Mucosa of rectum (tissue), 2 donors: ENCODE results near the gene CDC23.
"Not testable (repeated sequence)": the region's sequence is repeated elsewhere in the genome, so short reads cannot be mapped to it uniquely, and the experiment has no call there.

Source experiments
- H3K27ac ChIP-seq, 2 donors: one replicate each; pipeline ENCODE4 v1.7.0; 2013; ENCODE audit warnings: inconsistent platforms in 2 of 2, low read depth in 2 of 2, low read length in 2 of 2
- H3K27me3 ChIP-seq, 2 donors: one replicate each; pipeline ENCODE4 v1.7.0; 2013; ENCODE audit warnings: low read length in 2 of 2; ENCODE audit not compliant: control insufficient read depth in 2 of 2, insufficient read depth in 2 of 2
- H3K36me3 ChIP-seq, 2 donors: one replicate each; pipeline ENCODE4 v1.7.0; 2013; ENCODE audit warnings: low read length in 2 of 2; ENCODE audit not compliant: control insufficient read depth in 2 of 2, insufficient read depth in 2 of 2
- H3K4me1 ChIP-seq, 2 donors: one replicate each; pipeline ENCODE4 v1.7.0; 2013; ENCODE audit warnings: low read length in 2 of 2, mild to moderate bottlenecking in 1 of 2; ENCODE audit not compliant: control insufficient read depth in 2 of 2, insufficient read depth in 2 of 2
- H3K4me3 ChIP-seq, 2 donors: one replicate each; pipeline ENCODE4 v1.7.0; 2013; ENCODE audit warnings: low read length in 2 of 2
- H3K9ac ChIP-seq, 2 donors: one replicate each; pipeline ENCODE4 v1.7.0; 2013; ENCODE audit warnings: low read length in 2 of 2, low read depth in 1 of 2, mild to moderate bottlenecking in 1 of 2
- H3K9me3 ChIP-seq, 2 donors: one replicate each; pipeline ENCODE4 v1.7.0; 2013; ENCODE audit warnings: low read length in 2 of 2; ENCODE audit not compliant: control insufficient read depth in 2 of 2
- donor health status: healthy.
- donor health status: Normal muscosa, but diverticular disease.

Gene CDC23

DNA sequence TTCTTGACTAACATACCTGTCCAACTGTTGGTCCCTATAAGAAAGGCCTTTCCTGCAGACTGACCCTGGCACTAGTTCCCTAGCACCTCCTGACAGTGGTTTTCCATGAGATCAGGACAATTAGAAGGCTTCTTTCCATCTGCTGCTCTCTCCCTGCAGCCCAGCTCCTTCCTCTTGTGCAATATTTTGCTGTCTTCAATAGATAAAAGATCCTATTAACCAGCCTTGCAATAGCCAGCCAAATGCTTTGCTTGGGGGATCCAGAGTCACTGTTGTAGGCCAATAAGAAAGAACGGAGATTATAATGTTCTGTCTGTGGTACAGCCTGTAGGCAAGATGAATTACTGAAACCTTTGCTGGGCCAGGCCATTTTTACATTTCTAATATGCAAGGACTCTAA, 55.5 kb downstream of the CDC23 start:
- peaks cover 53 to 56% of the 10 kb centered on the region in 2 donors for H3K36me3 ChIP-seq
- no peak overlapping the region for H3K4me3 ChIP-seq
- H3K4me1 ChIP-seq: no peaks in the 10 kb centered on the region
- H3K9ac ChIP-seq: no peak overlapping the region
- H3K27ac ChIP-seq: no peak overlapping the region
- no peaks in the 10 kb centered on the region for H3K27me3 ChIP-seq
- H3K9me3 ChIP-seq: no peaks in the 10 kb centered on the region

DNA sequence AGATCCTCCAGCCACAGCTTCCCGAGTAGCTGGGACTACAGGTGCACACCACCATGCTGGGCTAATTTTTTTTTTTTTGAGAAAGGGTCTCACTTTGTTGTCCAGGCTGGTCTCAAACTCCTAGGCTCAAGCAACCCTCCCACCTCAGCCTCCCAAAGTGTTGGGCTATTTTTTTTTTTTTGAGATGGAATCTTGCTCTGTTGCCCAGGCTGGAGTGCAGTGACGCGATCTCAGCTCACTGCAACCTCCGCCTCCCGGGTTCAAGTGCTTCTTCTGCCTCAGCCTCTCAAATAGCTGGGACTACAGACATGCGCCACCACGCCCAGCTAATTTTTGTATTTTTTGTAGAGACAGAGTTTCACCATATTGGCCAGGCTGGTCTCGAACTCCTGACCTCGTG, 57.1 kb downstream of the CDC23 start:
- not testable (repeated sequence) for H3K4me3 ChIP-seq, H3K4me1 ChIP-seq, H3K9me3 ChIP-seq, H3K27me3 ChIP-seq, H3K27ac ChIP-seq, H3K9ac ChIP-seq
- peaks cover 38 to 41% of the 10 kb centered on the region in 2 donors for H3K36me3 ChIP-seq

DNA sequence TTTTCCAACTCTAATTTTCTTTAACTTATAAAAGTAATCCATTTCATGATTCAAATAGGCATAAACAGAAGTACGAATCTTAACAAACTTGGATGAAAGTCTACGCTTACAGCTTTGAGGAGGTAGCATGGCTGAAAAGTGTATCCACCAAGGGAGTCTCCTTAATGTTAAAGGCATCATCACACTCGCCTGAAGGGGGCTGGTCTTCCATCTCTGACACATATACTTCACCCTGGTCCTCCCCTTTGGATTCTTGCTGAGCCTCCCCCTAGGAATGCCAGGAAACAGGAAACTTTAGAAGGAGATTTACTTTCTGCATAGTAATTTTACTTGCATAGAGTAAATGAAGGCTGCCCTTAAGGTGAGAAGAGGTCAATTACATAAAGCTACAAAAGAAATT, 63.6 kb downstream of the CDC23 start:
- Histone ChIP-seq H3K36me3 (no peaks in the 10 kb centered on the region), H3K27me3 (no peaks in the 10 kb centered on the region), H3K9ac (no peak overlapping the region), H3K27ac (no peak overlapping the region), H3K9me3 (no peaks in the 10 kb centered on the region), H3K4me3 (no peak overlapping the region), H3K4me1 (no peaks in the 10 kb centered on the region)

DNA sequence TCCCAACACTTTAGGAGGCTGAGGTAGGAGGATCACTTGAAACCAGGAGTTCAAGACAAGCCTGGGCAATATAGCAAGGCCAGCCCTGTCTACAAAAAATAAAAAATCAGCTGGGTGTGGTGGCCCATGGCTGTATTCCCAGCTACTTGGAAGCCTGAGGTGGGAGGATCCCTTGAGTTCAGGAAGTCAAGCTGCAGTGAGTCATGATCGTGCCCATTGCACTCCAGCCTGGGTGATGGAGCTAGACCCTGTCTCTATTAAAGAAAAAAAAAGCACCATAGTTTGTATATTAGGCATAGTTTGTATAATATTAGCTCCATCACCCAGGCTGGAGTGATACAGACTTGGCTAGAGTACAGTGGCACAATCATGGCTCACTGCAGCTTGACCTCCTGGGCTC, 64.3 kb downstream of the CDC23 start:
- no peaks in the 10 kb centered on the region for H3K4me1 ChIP-seq
- H3K4me3 ChIP-seq: no peak overlapping the region
- no peak overlapping the region for H3K9ac ChIP-seq
- no peaks in the 10 kb centered on the region for H3K9me3 ChIP-seq
- no peaks in the 10 kb centered on the region for H3K27me3 ChIP-seq
- H3K36me3 ChIP-seq: no peaks in the 10 kb centered on the region
- no peak overlapping the region for H3K27ac ChIP-seq

DNA sequence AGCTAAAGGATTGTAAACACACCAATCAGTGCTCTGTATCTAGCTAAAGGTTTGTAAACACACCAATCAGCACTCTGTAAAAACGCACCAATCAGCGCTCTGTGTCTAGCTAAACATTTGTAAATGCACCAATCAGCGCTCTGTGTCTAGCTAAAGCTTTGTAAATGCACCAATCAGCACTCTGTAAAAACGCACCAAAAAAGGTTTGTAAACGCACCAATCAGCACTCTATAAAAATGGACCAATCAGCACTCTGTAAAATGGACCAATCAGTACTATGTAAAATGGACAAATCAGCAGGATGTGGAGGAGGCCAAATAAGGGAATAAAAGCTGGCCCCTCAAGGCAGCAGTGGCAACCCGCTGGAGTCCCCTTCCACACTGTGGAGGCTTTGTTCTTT, 69.5 kb downstream of the CDC23 start:
- H3K4me1 ChIP-seq, H3K9ac ChIP-seq, H3K4me3 ChIP-seq, H3K9me3 ChIP-seq, H3K36me3 ChIP-seq, H3K27me3 ChIP-seq, H3K27ac ChIP-seq: not testable (repeated sequence)

DNA sequence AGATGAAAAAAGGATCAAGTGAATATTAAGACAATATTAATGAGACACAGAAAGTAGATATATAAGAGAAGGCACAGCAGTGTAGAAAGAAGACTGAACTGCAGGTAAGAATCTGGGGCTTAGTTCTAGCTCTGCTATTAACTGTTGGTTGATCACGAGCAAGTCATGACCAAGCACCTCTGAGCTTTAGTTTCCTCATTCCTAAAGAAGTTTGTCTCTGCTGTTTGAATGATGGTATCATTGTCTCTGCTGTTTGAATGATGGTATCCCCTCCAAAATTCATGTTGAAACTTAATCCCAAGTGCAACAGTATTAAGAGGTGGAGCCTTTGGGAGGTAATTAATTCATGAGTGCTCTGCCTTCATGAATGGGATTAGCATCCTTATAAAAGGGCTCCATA, 71.4 kb downstream of the CDC23 start:
- no peaks in the 10 kb centered on the region for H3K36me3 ChIP-seq
- no peak overlapping the region for H3K27ac ChIP-seq
- H3K9me3 ChIP-seq: no peaks in the 10 kb centered on the region
- H3K4me1 ChIP-seq: no peaks in the 10 kb centered on the region
- H3K27me3 ChIP-seq: peaks cover 0 to 2% of the 10 kb centered on the region in 2 donors
- no peak overlapping the region for H3K4me3 ChIP-seq
- H3K9ac ChIP-seq: no peak overlapping the region

DNA sequence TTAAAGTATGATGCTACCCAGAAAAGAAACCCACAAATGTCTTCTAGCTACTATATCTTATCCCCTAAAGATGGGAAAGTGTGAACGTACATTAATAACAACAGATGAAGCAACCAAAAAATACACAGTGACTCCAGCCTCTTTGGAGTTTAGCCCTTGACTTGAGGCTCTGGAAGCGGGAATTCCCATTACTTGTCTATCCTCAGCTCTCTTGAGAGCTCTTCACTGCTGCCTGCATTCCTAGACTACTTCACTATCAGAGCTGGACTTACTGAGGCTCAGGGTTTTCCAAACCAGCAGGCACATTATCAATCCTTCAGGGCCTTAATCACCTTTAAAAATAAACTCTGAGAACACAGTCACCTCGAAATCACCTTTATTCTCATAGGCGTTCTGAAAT, 72.9 kb downstream of the CDC23 start:
- no peaks in the 10 kb centered on the region for H3K9me3 ChIP-seq
- H3K4me1 ChIP-seq: no peaks in the 10 kb centered on the region
- peaks cover 0 to 2% of the 10 kb centered on the region in 2 donors for H3K27me3 ChIP-seq
- H3K9ac ChIP-seq: no peak overlapping the region
- H3K27ac ChIP-seq: no peak overlapping the region
- no peaks in the 10 kb centered on the region for H3K36me3 ChIP-seq
- no peak overlapping the region for H3K4me3 ChIP-seq

DNA sequence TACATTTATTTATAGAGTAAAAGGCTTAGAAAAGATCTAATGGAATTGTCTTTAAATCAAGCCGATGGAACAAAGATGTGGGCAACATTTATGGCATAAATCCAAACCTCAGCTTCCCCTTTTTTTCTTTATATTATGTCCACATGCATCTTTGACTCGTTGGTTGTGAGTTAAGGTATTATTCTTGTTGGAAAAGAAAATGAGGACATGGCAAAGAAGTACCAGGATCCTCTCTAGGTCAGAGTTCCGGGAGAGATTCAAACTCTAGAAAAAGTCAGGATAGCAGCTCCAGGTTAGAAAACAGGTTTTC, 73.4 kb downstream of the CDC23 start:
- Histone ChIP-seq H3K4me1 (no peaks in the 10 kb centered on the region), H3K4me3 (no peak overlapping the region), H3K27ac (no peak overlapping the region), H3K36me3 (no peaks in the 10 kb centered on the region), H3K9me3 (no peaks in the 10 kb centered on the region), H3K9ac (no peak overlapping the region), H3K27me3 (peaks cover 0 to 2% of the 10 kb centered on the region in 2 donors)

DNA sequence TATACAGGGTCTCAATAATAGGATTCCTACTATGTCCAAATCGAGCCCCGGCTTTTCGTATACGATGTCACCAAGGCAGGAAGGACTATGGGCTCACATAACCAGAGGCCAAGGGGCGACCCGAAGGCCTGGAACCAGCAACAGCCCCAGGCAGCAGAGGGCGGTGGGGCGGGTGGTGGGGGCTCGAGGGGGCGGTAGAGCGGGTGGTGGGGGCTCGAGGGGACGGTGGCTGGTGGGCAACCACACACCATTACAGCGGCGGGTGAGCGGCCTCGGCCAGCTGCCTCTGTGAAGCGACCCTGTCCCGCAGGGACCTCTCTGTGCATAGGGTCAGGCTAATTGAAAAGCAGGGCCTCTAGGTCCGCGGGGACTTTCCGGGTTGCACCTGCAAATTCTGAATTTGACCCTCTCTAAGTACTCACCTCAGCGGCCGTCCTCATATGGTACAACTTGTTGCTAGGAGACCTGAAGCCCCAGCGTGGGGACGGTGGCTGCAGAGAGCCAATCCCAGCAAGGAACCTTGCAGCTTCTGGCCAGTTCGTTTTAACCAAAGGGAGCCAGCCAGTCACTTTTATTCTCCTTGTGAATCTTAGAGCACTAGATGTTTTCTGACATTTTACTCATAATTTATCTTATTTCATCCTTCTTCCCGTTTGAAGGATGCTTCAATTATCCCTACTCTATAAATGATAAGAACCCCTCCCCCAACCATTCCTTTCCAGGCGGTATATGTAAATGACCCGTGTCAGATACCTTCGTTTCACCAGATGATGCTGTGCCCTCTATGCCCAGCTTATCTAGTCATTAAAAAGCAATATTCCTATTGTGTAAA, 74.0 kb downstream of the CDC23 start, which contains the start of gene NME5:
Gene NME5, minus strand, starts transcription at position 480 of the 832 bp plus-strand sequence. CDS start 648 bp downstream, outside the sequence.
- H3K27ac ChIP-seq: no peak within 1 kb of the TSS
- H3K4me3 ChIP-seq: peak within 1 kb of the TSS; percentile 62 to 72
- H3K9me3 ChIP-seq: no peaks in the 10 kb centered on the region
- peaks cover 0 to 2% of the 10 kb centered on the region in 2 donors for H3K27me3 ChIP-seq
- no peaks in the 10 kb centered on the region for H3K4me1 ChIP-seq
- no peak within 1 kb of the TSS for H3K9ac ChIP-seq
- no peaks in the 10 kb centered on the region for H3K36me3 ChIP-seq
